Activated CD4-positive, alpha-beta T cell treated with anti-CD3 and anti-CD28 coated beads, Interleukin-2, amount 50 U/mL, for 24 hours (primary cell): Measurements from ENCODE around the gene GRB14.
"Not testable (repeated sequence)": the region's sequence is repeated elsewhere in the genome, so short reads cannot be mapped to it uniquely, and the experiment has no call there.

Source experiments
- DNase-seq, 2 donors: peaks; one replicate each; pipeline ENCODE4 v3.0.0-alpha.2; 2020; ENCODE audit warnings: low read depth in 1 of 2, low spot score in 1 of 2

The GRB14 gene

GRCh38 chr2:164496881-164497280 lies 124.4 kb downstream of the GRB14 start:
- no peak for DNase-seq

GRCh38 chr2:164496421-164496820 lies 124.9 kb downstream of the GRB14 start:
- DNase-seq = no peak

- no peak for DNase-seq
These were observed 125.6 kb downstream of the GRB14 start for GRCh38 chr2:164495491-164496223.

GRCh38 chr2:164485541-164485940 lies 135.7 kb downstream of the GRB14 start:
- no peak for DNase-seq

- DNase-seq = no peak
These were observed 141.8 kb downstream of the GRB14 start for GRCh38 chr2:164479460-164479859.

- DNase-seq = no peak
These were observed 143.1 kb downstream of the GRB14 start for GRCh38 chr2:164478205-164478604.

- no peak for DNase-seq
These were observed 146.4 kb downstream of the GRB14 start for GRCh38 chr2:164474873-164475272.

GRCh38 chr2:164473021-164473420 lies 148.3 kb downstream of the GRB14 start:
- DNase-seq = no peak

GRCh38 chr2:164465047-164465446 lies 156.2 kb downstream of the GRB14 start:
- not testable (repeated sequence) for DNase-seq

- DNase-seq = no peak
These were observed 156.9 kb downstream of the GRB14 start for GRCh38 chr2:164464376-164464775.

GRCh38 chr2:164458792-164459191 lies 162.5 kb downstream of the GRB14 start:
- no peak for DNase-seq

- no peak for DNase-seq
These were observed 164.0 kb downstream of the GRB14 start for GRCh38 chr2:164457271-164457670.

GRCh38 chr2:164456619-164457018 lies 164.7 kb downstream of the GRB14 start:
- no peak for DNase-seq

GRCh38 chr2:164453656-164454305 lies 167.5 kb downstream of the GRB14 start:
- no peak for DNase-seq

- DNase-seq = no peak
These were observed 171.0 kb downstream of the GRB14 start for GRCh38 chr2:164450278-164450677.

GRCh38 chr2:164449706-164450105 lies 171.6 kb downstream of the GRB14 start:
- no peak for DNase-seq

GRCh38 chr2:164447660-164448059 lies 173.6 kb downstream of the GRB14 start:
- DNase-seq = no peak
